Muscle of leg (tissue), 11 donors: ENCODE data around the gene RMDN3. TPM values are rescaled to one million over a fixed set of nuclear protein-coding genes. Genes with fewer than 3 reads are reported as not detected.

Experiments used
- DNase-seq: peaks from one replicate; pipeline ENCODE4 v3.0.0; 2013
- H3K27ac ChIP-seq: one replicate; pipeline ENCODE4 v1.5.1; 2013; ENCODE audit warnings: mild to moderate bottlenecking, low read length, control low read depth
- H3K27me3 ChIP-seq: one replicate; pipeline ENCODE4 v1.6.1; 2013; ENCODE audit warnings: low read length; ENCODE audit not compliant: control insufficient read depth, insufficient read depth
- H3K36me3 ChIP-seq: one replicate; pipeline ENCODE4 v1.6.1; 2013; ENCODE audit warnings: low read length; ENCODE audit not compliant: control insufficient read depth, insufficient read depth
- H3K4me1 ChIP-seq: one replicate; pipeline ENCODE4 v1.6.1; 2013; ENCODE audit warnings: low read length; ENCODE audit not compliant: control insufficient read depth, insufficient read depth
- H3K4me3 ChIP-seq: one replicate; pipeline ENCODE4 v1.5.1; 2013; ENCODE audit warnings: low read length, control low read depth
- H3K9me3 ChIP-seq: replicated peaks from 2 replicates; pipeline ENCODE4 v1.6.1; 2013; ENCODE audit warnings: low read depth, low read length; ENCODE audit not compliant: control insufficient read depth
- WGBS: methylation state at CpG from one replicate; pipeline ENCODE4 v1.1.5; 2013; ENCODE audit warnings: missing lambda C conversion rate; ENCODE audit not compliant: insufficient coverage; 5-methylcytosine and 5-hydroxymethylcytosine counted together
- polyA plus RNA-seq, 8 donors: library from polyadenylated mRNA; unstranded; fragments of 120-200 nt; gene quantifications; one replicate each; pipeline versions ENCODE4 v1.2.1 to v1.2.3, GENCODE V29; 2013; ENCODE audit warnings: inconsistent platforms in 1 of 8, low replicate concordance in 1 of 8; ENCODE audit not compliant: insufficient read length in 8 of 8, insufficient read depth in 1 of 8
- total RNA-seq: library from RNA; stranded (reverse); fragments of 120-200 nt; gene quantifications from one replicate; pipeline ENCODE4 v1.2.4, GENCODE V29; 2013

RMDN3 gene
- total and polyA plus RNA-seq, 9 donors: 12.7 to 31.2 (median 23.8) TPM

DNA sequence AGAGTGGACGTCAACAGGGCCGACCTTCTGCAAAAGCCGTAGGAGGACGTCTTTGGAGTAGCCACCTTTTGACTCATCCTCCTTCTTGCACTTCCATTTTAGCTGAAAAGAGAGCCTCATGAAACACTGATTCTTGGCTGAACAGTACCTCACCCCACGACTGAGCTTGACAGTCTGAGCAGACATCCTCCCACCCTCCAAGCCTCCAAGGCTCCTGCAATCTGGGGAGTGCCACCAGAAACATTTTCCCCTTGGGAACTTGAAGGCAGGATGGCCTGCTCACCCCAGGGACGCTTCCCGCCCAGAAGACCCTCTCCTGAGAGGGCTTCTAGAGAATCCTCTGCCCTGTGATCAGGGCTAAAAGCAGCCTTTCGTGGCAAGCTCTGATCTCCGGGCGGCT lies 20.0 kb upstream of the RMDN3 start:
- no peak overlapping the region for H3K27ac ChIP-seq
- H3K4me1 ChIP-seq: peaks cover 12% of the 10 kb centered on the region
- peaks cover 68% of the 10 kb centered on the region for H3K36me3 ChIP-seq
- DNase-seq: no peak
- H3K4me3 ChIP-seq: no peak overlapping the region
- no peaks in the 10 kb centered on the region for H3K27me3 ChIP-seq
- no peaks in the 10 kb centered on the region for H3K9me3 ChIP-seq
- 93% methylated on average over 6 of the region's 10 CpGs for WGBS

DNA sequence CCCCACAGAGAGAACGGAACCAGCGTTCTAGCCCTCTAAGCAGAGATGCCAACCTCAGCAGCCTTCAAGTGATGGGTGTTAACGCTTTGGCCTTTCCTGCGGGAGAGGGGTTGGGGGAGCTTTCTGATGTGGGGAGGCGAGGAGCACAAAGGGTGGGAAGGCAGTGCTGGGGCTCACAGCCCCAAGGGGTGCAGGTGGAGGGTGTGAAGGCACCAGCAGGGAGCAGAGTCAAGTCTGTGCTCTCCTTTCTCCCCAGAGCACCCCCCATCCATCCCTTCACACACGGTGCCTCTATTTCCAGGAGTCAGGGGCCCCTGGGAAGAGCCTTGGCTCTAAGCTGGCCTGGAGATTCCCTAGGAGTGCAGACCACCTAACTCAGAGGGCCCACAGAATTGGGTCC lies 18.8 kb upstream of the RMDN3 start:
- peaks cover 23% of the 10 kb centered on the region for H3K4me1 ChIP-seq
- no peak overlapping the region for H3K4me3 ChIP-seq
- no peaks in the 10 kb centered on the region for H3K27me3 ChIP-seq
- peaks cover 61% of the 10 kb centered on the region for H3K36me3 ChIP-seq
- no peak for DNase-seq
- H3K27ac ChIP-seq: no peak overlapping the region
- no peaks in the 10 kb centered on the region for H3K9me3 ChIP-seq
- WGBS: 70% methylated on average over 1 of the region's 6 CpGs

DNA sequence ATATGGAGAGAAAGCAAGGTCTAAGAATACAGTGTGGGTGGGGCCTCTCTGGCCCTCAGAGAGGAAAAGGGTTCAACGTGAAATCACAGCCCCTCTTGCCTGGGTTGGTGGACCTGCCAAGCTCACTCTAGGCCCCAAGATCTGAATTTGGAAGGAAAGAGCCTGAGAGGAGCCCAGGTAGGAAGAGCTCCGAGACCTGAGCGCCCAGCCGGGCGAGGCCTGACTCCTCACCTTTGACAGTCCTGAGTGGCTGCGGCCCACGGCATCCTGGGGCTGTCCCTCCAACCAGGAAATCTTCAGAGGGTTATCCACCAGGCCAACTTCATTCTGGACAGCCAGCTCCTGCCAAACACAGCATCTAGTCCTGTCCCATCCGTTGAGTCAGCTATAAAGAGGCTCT lies 18.4 kb upstream of the RMDN3 start:
- Histone ChIP-seq H3K27ac (no peak overlapping the region), H3K4me1 (peaks cover 27% of the 10 kb centered on the region), H3K36me3 (peaks cover 57% of the 10 kb centered on the region), H3K9me3 (no peaks in the 10 kb centered on the region), H3K27me3 (no peaks in the 10 kb centered on the region), H3K4me3 (no peak overlapping the region)
- WGBS: 87% methylated on average over 7 of the region's 8 CpGs
- DNase-seq: no peak

DNA sequence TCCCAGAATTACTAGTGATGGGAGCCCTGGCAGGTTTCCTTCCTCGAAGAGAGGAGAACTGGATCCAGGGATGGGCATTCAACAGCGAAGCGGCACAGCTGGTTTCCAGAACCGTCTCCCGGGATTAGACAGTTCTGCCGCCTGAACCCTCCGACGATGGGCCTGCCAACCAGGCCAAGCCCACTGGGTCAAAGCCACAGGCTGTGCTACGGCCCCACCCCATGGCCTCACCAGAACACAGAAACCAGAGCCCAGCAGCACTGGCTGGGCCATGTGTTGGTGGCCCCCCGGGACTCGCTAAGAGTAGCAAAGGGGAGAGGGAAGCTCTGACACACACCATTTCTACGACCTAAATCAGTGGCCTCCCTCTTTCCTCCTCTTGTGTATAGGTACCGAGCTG lies 17.0 kb upstream of the RMDN3 start:
- no peaks in the 10 kb centered on the region for H3K9me3 ChIP-seq
- no peak for DNase-seq
- peaks cover 29% of the 10 kb centered on the region for H3K4me1 ChIP-seq
- peaks cover 63% of the 10 kb centered on the region for H3K36me3 ChIP-seq
- no peak overlapping the region for H3K4me3 ChIP-seq
- WGBS: 76% methylated on average over 9 of the region's 13 CpGs
- H3K27ac ChIP-seq: no peak overlapping the region
- no peaks in the 10 kb centered on the region for H3K27me3 ChIP-seq

DNA sequence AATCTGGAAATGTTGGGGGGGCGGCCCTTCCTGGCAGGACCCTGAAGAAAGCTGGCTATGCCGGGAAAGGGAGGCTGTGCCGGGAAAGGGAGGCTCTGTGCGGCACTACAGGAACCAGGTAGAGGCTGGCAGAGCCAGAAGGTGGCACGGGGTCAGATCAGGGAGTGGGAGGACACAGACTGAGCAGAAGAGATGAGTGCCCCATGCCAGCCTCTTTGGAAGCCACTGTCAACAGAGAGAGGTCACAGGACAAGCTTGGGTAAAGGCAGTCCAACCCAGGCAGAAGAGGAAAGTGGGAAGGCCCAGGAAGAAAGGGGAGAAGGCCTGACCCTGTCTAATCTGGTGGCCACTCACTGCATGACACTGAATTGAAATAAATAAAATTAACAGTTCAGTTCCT lies 16.2 kb upstream of the RMDN3 start:
- H3K27ac ChIP-seq: no peak overlapping the region
- 90% methylated on average over 5 of the region's 5 CpGs for WGBS
- peaks cover 56% of the 10 kb centered on the region for H3K36me3 ChIP-seq

DNA sequence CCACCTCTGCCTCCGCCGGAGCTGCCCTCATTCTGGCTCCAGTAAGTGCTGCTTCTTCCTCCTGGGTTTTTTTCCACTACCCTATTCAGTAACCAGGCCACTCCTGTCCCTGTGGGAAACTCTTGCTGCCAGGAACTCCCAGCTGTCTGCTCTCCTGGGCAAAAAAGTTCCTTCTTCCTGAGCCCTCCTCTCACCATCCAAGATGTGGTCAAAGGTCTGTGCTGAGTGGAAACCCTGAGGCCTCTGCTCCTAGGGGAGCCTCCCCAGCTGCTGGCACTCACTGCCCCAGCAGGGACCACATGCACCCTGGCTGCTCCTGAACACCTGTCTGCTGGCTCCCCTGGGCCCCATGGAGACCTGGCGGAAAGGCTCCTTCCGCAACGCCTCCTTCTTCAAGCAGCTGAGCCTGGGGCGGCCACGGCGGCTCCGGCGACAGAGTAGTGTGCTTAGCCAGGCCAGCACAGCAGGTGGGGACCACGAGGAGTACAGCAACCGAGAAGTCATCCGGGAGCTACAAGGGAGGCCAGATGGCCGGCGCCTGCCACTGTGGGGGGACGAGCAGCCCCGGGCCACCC lies 15.2 kb upstream of the RMDN3 start:
- H3K36me3 ChIP-seq: peaks cover 46% of the 10 kb centered on the region
- H3K4me1 ChIP-seq: peaks cover 33% of the 10 kb centered on the region
- peak; percentile 48 for DNase-seq
- H3K27ac ChIP-seq: peak overlapping the region; percentile 75
- no peak overlapping the region for H3K4me3 ChIP-seq
- H3K9me3 ChIP-seq: no peaks in the 10 kb centered on the region
- 51% methylated on average over 17 of the region's 17 CpGs for WGBS
- no peaks in the 10 kb centered on the region for H3K27me3 ChIP-seq

More for the DNA sequence above, 16.2 kb upstream of the RMDN3 start:
- DNase-seq: no peak
- Histone ChIP-seq H3K9me3 (no peaks in the 10 kb centered on the region), H3K27me3 (no peaks in the 10 kb centered on the region), H3K4me3 (no peak overlapping the region), H3K4me1 (peaks cover 29% of the 10 kb centered on the region)

DNA sequence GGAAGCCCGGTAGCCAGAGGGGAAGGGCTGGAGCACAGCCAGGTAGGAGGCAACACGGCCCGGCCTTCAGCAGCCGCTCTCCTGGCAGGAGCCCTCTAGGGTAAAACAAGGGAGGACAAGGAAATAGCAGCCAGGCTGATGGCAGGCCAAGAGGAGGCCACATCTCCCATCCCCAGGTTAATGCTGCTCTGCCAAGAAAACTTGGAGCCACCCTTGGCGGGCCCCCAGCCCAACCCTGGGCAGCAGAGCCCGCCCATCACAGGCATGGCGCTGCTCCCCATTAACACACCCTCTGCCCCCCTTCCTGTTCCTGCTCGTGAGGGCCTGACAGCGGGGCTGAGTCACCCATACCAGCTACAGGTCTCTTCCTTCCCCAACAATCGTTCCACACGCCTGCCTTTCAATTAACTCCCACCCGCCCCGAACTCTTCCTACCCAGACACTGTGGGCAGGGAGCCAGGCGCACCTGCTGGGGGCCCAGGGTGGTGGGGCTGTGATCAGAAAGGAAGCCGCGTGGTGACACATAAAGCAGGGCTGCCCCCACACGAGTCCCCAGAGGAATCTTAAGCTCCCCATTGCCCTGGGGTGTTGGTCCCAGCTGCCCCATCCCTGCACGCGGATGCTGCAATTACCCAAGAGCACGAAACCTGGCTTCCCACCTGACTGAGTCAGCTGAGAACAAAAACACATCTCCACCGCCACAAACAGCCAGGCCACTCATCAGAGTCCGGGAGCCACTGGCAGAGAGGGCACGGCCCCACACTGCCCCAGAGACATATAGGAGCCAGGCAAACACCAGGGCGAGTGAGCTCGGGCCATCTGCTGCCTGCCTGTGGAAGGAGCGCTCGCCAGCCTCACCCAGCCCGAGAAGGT lies 14.5 kb upstream of the RMDN3 start, which contains the start of gene C15orf62:
C15orf62 (plus strand) TSS at position 707 of the 873 bp plus-strand sequence. CDS start 516 bp downstream, outside the sequence.
- peak; percentile 48 for DNase-seq
- H3K36me3 ChIP-seq: peaks cover 39% of the 10 kb centered on the region
- peak within 1 kb of the TSS; percentile 75 for H3K27ac ChIP-seq
- WGBS: 47% methylated on average over 23 of the region's 28 CpGs
- peaks cover 37% of the 10 kb centered on the region for H3K4me1 ChIP-seq
- no peaks in the 10 kb centered on the region for H3K9me3 ChIP-seq
- H3K27me3 ChIP-seq: no peaks in the 10 kb centered on the region
- H3K4me3 ChIP-seq: no peak within 1 kb of the TSS

DNA sequence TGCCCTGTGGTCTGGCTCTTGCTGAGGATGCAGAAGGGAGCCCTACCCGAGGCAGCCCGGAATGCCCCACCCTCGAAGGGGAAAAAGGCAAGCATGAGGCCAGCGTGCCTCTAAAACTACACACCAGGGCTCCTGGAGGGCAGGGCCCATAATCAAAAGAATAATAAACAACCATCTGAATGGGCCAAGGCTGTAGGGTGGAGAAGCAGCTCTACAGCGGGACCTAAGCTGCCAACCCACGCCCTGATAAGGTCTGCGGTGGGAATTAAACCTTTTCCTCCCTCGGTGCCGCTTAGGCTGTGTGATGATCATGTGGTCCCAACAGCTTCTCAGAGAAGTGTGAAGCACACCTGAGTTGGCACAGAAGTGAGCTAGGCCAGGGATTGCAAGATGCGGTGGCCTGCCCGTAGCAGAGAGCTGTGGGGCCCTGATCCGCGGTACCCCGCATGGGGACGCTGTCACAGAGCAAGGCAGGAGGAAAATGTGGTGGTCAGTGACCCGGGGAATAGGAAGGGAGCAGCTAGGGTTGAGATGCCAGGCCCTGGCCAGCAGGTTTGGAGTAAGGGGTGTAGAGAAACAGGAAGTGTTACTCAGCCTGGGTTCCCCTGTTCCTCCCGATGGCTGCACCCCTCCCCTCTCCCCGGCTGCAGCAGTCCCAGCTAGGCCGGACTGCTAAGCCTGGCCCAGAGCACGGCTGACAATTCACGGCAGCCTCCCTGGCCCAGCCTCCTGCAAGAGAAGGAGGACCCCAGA lies 13.6 kb upstream of the RMDN3 start:
- peaks cover 45% of the 10 kb centered on the region for H3K4me1 ChIP-seq
- H3K27me3 ChIP-seq: no peaks in the 10 kb centered on the region
- no peaks in the 10 kb centered on the region for H3K9me3 ChIP-seq
- 72% methylated on average over 20 of the region's 21 CpGs for WGBS
- peaks cover 31% of the 10 kb centered on the region for H3K36me3 ChIP-seq
- H3K27ac ChIP-seq: peak overlapping the region; percentile 75
- no peak overlapping the region for H3K4me3 ChIP-seq
- DNase-seq: no peak

DNA sequence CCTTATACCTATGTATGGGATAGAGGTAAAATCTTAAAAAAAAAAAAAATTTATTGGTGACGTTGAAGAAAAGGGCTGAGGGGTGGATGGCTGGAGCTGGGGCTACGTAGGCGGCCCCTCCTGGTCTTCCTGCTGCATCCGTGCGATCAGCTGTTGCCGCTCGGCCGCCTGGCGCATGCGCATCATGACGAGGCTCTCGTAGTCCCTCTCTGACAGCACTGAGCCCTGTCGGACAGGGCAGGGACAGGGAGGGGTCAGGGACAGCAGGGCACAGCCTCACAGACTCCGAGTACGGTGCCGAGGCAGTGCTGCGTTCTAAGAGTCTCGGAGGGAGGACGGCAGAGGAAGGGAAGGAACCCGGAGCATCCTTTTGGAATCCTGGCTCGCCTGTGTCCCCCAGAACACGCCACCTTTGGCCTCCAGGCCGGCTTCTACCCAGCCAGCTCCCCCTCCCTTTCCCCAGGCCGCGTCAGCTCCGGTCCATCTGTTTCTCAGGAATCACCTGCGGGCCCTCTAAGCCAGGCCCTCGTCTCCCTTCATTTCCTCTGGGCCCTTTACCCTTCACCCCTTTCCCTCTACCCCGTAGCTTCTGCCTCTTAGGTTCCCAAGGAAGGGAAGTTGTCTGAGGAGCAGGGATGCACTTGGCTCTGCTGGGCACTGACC lies 12.9 kb upstream of the RMDN3 start:
- Histone ChIP-seq H3K27ac (no peak overlapping the region), H3K9me3 (no peaks in the 10 kb centered on the region), H3K36me3 (peaks cover 24% of the 10 kb centered on the region), H3K4me3 (no peak overlapping the region), H3K4me1 (peaks cover 52% of the 10 kb centered on the region), H3K27me3 (no peaks in the 10 kb centered on the region)
- WGBS: 90% methylated on average over 23 of the region's 29 CpGs
- no peak for DNase-seq
